H9 (cell line): Measurements from ENCODE around the gene HSPA4. TPM values are rescaled to one million over a fixed set of nuclear protein-coding genes. Genes with fewer than 3 reads are reported as not detected.

ENCODE experiments used
- DNase-seq: peaks from one replicate; pipeline ENCODE4 v3.0.0-alpha.2; 2017
- H2AFZ ChIP-seq: one replicate; pipeline ENCODE4 v1.6.1; 2013; ENCODE audit warnings: mild to moderate bottlenecking, low read length, control low read depth, moderate library complexity
- H2AK5ac ChIP-seq: 2 replicates; pipeline ENCODE4 v1.6.1; 2013; ENCODE audit warnings: low read length, control low read depth, mixed read lengths; ENCODE audit not compliant: insufficient read length
- H2BK120ac ChIP-seq: one replicate; pipeline ENCODE4 v1.6.1; 2013; ENCODE audit warnings: low read depth, mild to moderate bottlenecking, low read length, control low read depth, inconsistent platforms; ENCODE audit not compliant: poor library complexity, severe bottlenecking
- H2BK12ac ChIP-seq: 2 replicates; pipeline ENCODE4 v1.6.1; 2013; ENCODE audit warnings: low read length, control low read depth, mixed read lengths, low read depth; ENCODE audit not compliant: insufficient read length
- H2BK15ac ChIP-seq: 2 replicates; pipeline ENCODE4 v1.6.1; 2013; ENCODE audit warnings: low read depth, low read length, control low read depth
- H2BK20ac ChIP-seq: one replicate; pipeline ENCODE4 v1.6.1; 2013; ENCODE audit warnings: low read depth, mild to moderate bottlenecking, low read length, control low read depth, inconsistent platforms; ENCODE audit not compliant: poor library complexity, severe bottlenecking
- H2BK5ac ChIP-seq: 2 replicates; pipeline ENCODE4 v1.6.1; 2013; ENCODE audit warnings: low read length, control low read depth, mixed read lengths; ENCODE audit not compliant: insufficient read length
- H3K14ac ChIP-seq: 2 replicates; pipeline ENCODE4 v1.6.1; 2013; ENCODE audit warnings: low read length, control low read depth; ENCODE audit not compliant: insufficient read depth
- H3K18ac ChIP-seq: 2 replicates; pipeline ENCODE4 v1.6.1; 2013; ENCODE audit warnings: low read depth, mild to moderate bottlenecking, mixed read lengths, low read length, control low read depth; ENCODE audit not compliant: insufficient read length
- H3K23ac ChIP-seq: 2 replicates; pipeline ENCODE4 v1.6.1; 2013; ENCODE audit warnings: low read length, control low read depth, mixed read lengths, low read depth; ENCODE audit not compliant: insufficient read length
- H3K23me2 ChIP-seq: 2 replicates; pipeline ENCODE4 v1.6.1; 2013; ENCODE audit warnings: low read depth, mild to moderate bottlenecking, mixed read lengths, low read length, control low read depth; ENCODE audit not compliant: insufficient read length, poor library complexity, severe bottlenecking
- H3K27ac ChIP-seq: 2 replicates; pipeline ENCODE4 v1.5.1; 2013; ENCODE audit warnings: low read length, control low read depth, mixed read lengths, low read depth; ENCODE audit not compliant: insufficient read length
- H3K27me3 ChIP-seq: 2 replicates; pipeline ENCODE4 v1.6.1; 2013; ENCODE audit warnings: low read length, control low read depth, inconsistent platforms; ENCODE audit not compliant: insufficient read depth
- H3K4ac ChIP-seq: 2 replicates; pipeline ENCODE4 v1.6.1; 2013; ENCODE audit warnings: low read depth, mild to moderate bottlenecking, control low read depth, inconsistent platforms, low read length, moderate library complexity
- H3K4me1 ChIP-seq: 2 replicates; pipeline ENCODE4 v1.6.1; 2013; ENCODE audit warnings: low read length, control low read depth, inconsistent platforms; ENCODE audit not compliant: insufficient read depth
- H3K4me2 ChIP-seq: 2 replicates; pipeline ENCODE4 v1.6.1; 2013; ENCODE audit warnings: low read length, control low read depth, mixed read lengths; ENCODE audit not compliant: insufficient read length, insufficient read depth
- H3K56ac ChIP-seq: 2 replicates; pipeline ENCODE4 v1.6.1; 2013; ENCODE audit warnings: low read depth, mild to moderate bottlenecking, mixed read lengths, low read length, control low read depth; ENCODE audit not compliant: insufficient read length
- H3K79me1 ChIP-seq: 2 replicates; pipeline ENCODE4 v1.6.1; 2013; ENCODE audit warnings: low read depth, mild to moderate bottlenecking, moderate library complexity, low read length, control low read depth, inconsistent platforms; ENCODE audit not compliant: insufficient read depth, poor library complexity, severe bottlenecking
- H3K79me2 ChIP-seq: 2 replicates; pipeline ENCODE4 v1.6.1; 2013; ENCODE audit warnings: low read length, control low read depth, inconsistent platforms; ENCODE audit not compliant: insufficient read depth
- H3K9ac ChIP-seq: 2 replicates; pipeline ENCODE4 v1.6.1; 2013; ENCODE audit warnings: low read length, control low read depth, mixed read lengths; ENCODE audit not compliant: insufficient read length; ENCODE audit errors: extremely low read depth
- H3K9me3 ChIP-seq: one replicate; pipeline ENCODE4 v1.6.1; 2013; ENCODE audit warnings: low read depth, low read length, inconsistent platforms; ENCODE audit not compliant: control insufficient read depth
- H3T11ph ChIP-seq: one replicate; pipeline ENCODE4 v1.6.1; 2013; ENCODE audit warnings: mild to moderate bottlenecking, low read length, control low read depth, inconsistent platforms
- H4K20me1 ChIP-seq: one replicate; pipeline ENCODE4 v1.6.1; 2013; ENCODE audit not compliant: control insufficient read depth, insufficient read length, insufficient read depth
- H4K5ac ChIP-seq: 2 replicates; pipeline ENCODE4 v1.6.1; 2013; ENCODE audit warnings: low read depth, mild to moderate bottlenecking, mixed read lengths, low read length, control low read depth; ENCODE audit not compliant: insufficient read length
- H4K8ac ChIP-seq: replicated peaks from 2 replicates; pipeline ENCODE4 v1.6.1; 2013; ENCODE audit warnings: low read length, control low read depth, mixed read lengths, low read depth; ENCODE audit not compliant: insufficient read length
- H4K91ac ChIP-seq: 2 replicates; pipeline ENCODE4 v1.6.1; 2013; ENCODE audit warnings: low read depth, mild to moderate bottlenecking, moderate library complexity, mixed read lengths, low read length, control low read depth; ENCODE audit not compliant: insufficient read length
- H3K27ac Mint-ChIP-seq, 3 experiments: 2 replicates in 2 of 3; 3 replicates in 1 of 3; pipeline ENCODE4 v1.8.0; 2020 to 2021; ENCODE audit warnings: mixed read lengths in 3 of 3, mild to moderate bottlenecking in 1 of 3, moderate library complexity in 1 of 3
- H3K27me3 Mint-ChIP-seq: 2 replicates; pipeline ENCODE4 v1.8.0; 2021; ENCODE audit warnings: low read depth, mild to moderate bottlenecking, moderate library complexity, mixed read lengths
- H3K36me3 Mint-ChIP-seq, 3 experiments: 2 replicates in 2 of 3; 3 replicates in 1 of 3; pipeline ENCODE4 v1.8.0; 2020 to 2021; ENCODE audit warnings: low read depth in 3 of 3, mixed read lengths in 3 of 3; ENCODE audit not compliant: insufficient read depth in 1 of 3
- H3K4me1 Mint-ChIP-seq, 2 experiments: 2 replicates each; pipeline ENCODE4 v1.8.0; 2020; ENCODE audit warnings: mixed read lengths in 2 of 2
- H3K4me3 Mint-ChIP-seq, 2 experiments: 2 replicates in 1 of 2; 3 replicates in 1 of 2; pipeline ENCODE4 v1.8.0; 2020 to 2021; ENCODE audit warnings: mild to moderate bottlenecking in 2 of 2, mixed read lengths in 2 of 2, moderate library complexity in 1 of 2
- H3K9me3 Mint-ChIP-seq, 2 experiments: 2 replicates in 1 of 2; 3 replicates in 1 of 2; pipeline ENCODE4 v1.8.0; 2020; ENCODE audit warnings: mild to moderate bottlenecking in 2 of 2, mixed read lengths in 2 of 2, moderate library complexity in 1 of 2
- WGBS: extraction: QIAGEN DNeasy Blood & Tissue Kit; methylation state at CpG from one replicate; pipeline ENCODE4 v1.1.7; 2013; ENCODE audit warnings: missing lambda C conversion rate, low lambda C conversion rate, mixed read lengths; ENCODE audit not compliant: insufficient read length; ENCODE audit errors: extremely low coverage; 5-methylcytosine and 5-hydroxymethylcytosine counted together
- total RNA-seq: library from RNA; stranded (reverse); gene quantifications from 2 replicates; pipeline ENCODE4 v1.2.1, GENCODE V29; 2021
- TF ChIP-seq, protein P1 (sequence below): fragments of 200-600 bp; sonication (generic); conservative IDR thresholded peaks from 3 replicates; pipeline ENCODE4 v1.8.0; 2021; ENCODE audit warnings: antibody characterized with exemption, mild to moderate bottlenecking

Gene HSPA4
- total RNA-seq, 1 experiment from 2014 or later, result 293 TPM

DNA sequence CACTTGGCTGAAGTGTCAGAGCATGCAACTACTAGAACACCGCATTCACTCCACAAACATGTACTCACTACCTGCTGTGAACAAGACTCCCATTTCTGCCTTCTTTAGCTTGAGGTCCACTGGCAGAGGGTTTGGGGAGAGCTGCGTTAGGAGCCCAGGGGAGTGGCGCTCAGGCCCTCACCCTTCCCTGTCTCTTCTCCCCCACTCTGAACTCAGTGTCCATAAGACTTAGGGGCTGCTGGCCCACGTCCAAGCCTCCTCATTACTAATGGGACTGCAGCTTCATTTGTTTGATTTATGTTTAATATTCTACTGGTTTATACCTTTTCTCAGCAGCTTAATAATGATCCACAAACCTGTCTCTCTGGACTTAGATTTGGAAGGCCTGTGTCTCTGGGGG, 70.9 kb downstream of the HSPA4 start:
- Histone ChIP-seq H2BK5ac (no peak overlapping the region), H3K14ac (no peak overlapping the region), H3K9ac (no peak overlapping the region), H2BK15ac (no peak overlapping the region), H3K23me2 (no peaks in the 10 kb centered on the region), H2BK12ac (no peak overlapping the region), H3K18ac (no peak overlapping the region), H3K4ac (no peak overlapping the region), H3K27ac (no peak overlapping the region), H2BK120ac (no peak overlapping the region), H3K4me1 (no peaks in the 10 kb centered on the region), H3K4me2 (no peak overlapping the region), H4K91ac (no peak overlapping the region), H4K20me1 (no peaks in the 10 kb centered on the region), H2AFZ (no peak overlapping the region), H3K9me3 (no peaks in the 10 kb centered on the region), H4K5ac (no peak overlapping the region), H4K8ac (no peak overlapping the region), H3K79me2 (no peaks in the 10 kb centered on the region), H2AK5ac (no peak overlapping the region), H3T11ph (no peak overlapping the region), H3K23ac (no peak overlapping the region), H3K56ac (no peak overlapping the region), H3K27me3 (no peaks in the 10 kb centered on the region), H2BK20ac (no peak overlapping the region), H3K79me1 (no peaks in the 10 kb centered on the region)
- peaks cover 1% of the 10 kb centered on the region; the same call in 1 of the 2 replicates for H3K27me3 Mint-ChIP-seq
- 0 out of 4 replicates have a peak, but pooled peaks cover 0 to 2% of the 10 kb centered on the region in 2 experiments for H3K4me1 Mint-ChIP-seq
- H3K36me3 Mint-ChIP-seq, result no peaks in the 10 kb centered on the region; a peak in 1 of 7 replicates
- WGBS, result no CpG with 5 or more reads among the region's 4 CpGs
- H3K4me3 Mint-ChIP-seq, result no peak overlapping the region
- TF ChIP-seq, protein P1, sequence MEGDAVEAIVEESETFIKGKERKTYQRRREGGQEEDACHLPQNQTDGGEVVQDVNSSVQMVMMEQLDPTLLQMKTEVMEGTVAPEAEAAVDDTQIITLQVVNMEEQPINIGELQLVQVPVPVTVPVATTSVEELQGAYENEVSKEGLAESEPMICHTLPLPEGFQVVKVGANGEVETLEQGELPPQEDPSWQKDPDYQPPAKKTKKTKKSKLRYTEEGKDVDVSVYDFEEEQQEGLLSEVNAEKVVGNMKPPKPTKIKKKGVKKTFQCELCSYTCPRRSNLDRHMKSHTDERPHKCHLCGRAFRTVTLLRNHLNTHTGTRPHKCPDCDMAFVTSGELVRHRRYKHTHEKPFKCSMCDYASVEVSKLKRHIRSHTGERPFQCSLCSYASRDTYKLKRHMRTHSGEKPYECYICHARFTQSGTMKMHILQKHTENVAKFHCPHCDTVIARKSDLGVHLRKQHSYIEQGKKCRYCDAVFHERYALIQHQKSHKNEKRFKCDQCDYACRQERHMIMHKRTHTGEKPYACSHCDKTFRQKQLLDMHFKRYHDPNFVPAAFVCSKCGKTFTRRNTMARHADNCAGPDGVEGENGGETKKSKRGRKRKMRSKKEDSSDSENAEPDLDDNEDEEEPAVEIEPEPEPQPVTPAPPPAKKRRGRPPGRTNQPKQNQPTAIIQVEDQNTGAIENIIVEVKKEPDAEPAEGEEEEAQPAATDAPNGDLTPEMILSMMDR, result no peak
- no peak for DNase-seq
- H3K9me3 Mint-ChIP-seq, result no peaks in the 10 kb centered on the region
- no peak overlapping the region for H3K27ac Mint-ChIP-seq
